Uterus (tissue), 2 donors: ENCODE results near the gene PSMB5.

Source experiments
- POLR2A ChIP-seq, 2 donors: fragments of 450-650 bp; IDR thresholded peaks; one replicate each; pipeline ENCODE4 v1.6.1; 2016; ENCODE audit warnings: antibody characterized with exemption in 2 of 2, mild to moderate bottlenecking in 1 of 2, moderate library complexity in 1 of 2
- TF ChIP-seq, protein P1 (sequence below), 4 experiments: fragments of 200-600 bp in 2 of 4; fragments of 450-650 bp in 2 of 4; sonication (generic) in 2 of 4; IDR thresholded peaks; one replicate each; pipeline ENCODE4 v1.5.1; 2016 to 2019; ENCODE audit warnings: antibody characterized with exemption in 4 of 4, mild to moderate bottlenecking in 2 of 4, moderate library complexity in 1 of 4

GRCh38 chr14:23076785-23077408, 42.2 kb upstream of the PSMB5 start:
- TF ChIP-seq, protein P1, sequence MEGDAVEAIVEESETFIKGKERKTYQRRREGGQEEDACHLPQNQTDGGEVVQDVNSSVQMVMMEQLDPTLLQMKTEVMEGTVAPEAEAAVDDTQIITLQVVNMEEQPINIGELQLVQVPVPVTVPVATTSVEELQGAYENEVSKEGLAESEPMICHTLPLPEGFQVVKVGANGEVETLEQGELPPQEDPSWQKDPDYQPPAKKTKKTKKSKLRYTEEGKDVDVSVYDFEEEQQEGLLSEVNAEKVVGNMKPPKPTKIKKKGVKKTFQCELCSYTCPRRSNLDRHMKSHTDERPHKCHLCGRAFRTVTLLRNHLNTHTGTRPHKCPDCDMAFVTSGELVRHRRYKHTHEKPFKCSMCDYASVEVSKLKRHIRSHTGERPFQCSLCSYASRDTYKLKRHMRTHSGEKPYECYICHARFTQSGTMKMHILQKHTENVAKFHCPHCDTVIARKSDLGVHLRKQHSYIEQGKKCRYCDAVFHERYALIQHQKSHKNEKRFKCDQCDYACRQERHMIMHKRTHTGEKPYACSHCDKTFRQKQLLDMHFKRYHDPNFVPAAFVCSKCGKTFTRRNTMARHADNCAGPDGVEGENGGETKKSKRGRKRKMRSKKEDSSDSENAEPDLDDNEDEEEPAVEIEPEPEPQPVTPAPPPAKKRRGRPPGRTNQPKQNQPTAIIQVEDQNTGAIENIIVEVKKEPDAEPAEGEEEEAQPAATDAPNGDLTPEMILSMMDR (IDR thresholded peaks at IDR 0.05): peak; percentile 42 to 59 (median 46)
- TF ChIP-seq POLR2A (IDR thresholded peaks at IDR 0.05): no peak
